Measurements from ENCODE around the gene AMOTL2. TPM values are rescaled to one million over a fixed set of nuclear protein-coding genes. Genes with fewer than 3 reads are reported as not detected.

Gene AMOTL2
- total RNA-seq, 1 donor from 2014 or later, result 129 TPM

DNA sequence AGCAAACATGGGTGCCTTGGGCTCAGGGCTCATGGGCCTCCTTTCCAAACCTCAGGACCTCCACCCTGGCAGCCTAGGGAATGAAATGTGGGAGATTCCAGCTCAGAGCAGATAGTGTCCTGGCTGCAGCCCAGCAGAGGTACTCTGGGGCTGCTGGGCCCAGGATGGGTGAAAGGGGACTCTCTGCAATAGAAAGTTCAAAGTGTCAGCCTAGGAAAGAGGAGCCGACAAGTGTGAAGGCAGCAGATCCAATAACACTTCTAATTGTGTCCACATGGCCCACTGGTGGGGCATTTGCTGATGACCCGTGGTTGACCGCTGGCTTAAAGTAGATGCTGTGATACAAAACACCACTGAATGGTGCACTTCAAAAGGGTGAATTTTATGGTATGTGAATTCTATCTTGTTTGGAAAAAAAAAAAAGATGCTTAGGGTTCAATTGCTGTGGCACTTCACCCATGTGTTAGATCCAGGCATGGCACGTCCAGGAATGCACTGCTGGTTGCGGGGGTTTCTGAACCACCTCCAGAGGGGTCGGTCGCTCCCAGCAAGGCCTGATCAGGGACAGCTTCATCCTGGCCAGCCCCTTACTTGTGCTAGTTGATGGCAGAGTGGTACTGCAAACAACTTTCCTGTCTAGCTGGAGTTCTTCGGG, 20.9 kb downstream of the AMOTL2 start:
- no peak for DNase-seq (ENCODE audit: low spot score)

DNA sequence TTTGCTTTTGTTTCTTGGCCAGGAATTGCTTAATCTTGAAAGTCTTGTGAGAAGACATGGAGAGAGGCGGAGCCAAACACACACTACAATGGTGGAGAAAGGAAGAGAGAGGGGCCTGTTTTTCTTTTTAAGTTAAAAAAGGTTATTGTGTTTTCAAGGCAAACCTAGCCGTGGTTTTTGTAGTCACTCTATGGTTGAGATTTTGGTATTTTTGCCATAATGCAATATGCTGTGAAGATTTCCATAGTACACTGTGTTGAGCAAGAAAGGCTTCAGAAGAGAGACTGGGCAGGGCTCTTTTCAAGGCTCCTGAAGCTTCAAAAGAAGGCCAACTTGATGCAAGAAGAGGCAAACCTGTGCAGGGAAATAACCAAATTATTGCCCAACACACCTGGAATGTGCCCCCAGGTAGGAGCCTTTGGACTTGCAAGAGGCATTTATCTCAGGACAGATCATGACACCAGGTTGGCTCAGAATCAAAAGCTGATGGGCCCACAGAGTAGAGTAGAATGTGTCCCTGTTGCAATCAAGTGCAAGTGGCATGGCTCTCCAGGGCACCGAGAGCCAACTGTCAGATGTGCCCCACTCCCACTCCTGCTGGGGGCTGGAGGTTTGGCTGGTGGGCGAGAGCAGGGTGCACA, 22.1 kb downstream of the AMOTL2 start:
- no peak for DNase-seq (ENCODE audit: low spot score)

DNA sequence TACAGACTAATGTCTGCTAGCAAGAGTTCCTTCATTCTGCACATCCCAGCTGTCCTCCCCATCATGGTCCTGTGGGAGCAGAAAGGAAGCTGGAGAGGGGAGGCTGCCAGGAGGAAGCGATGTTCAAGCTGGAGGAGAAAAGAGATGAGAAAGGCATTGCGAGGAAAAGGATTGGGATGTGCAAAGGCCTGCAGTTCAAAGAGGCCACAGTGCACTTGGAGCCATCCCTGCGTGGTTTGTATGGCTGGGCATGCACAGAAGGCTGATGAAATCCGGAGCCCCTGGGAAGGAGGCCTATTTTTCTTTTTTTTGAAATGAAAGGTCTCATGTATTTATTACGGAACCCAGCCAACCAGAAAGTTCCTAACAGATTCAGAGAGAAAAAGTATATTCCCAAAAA, 22.8 kb downstream of the AMOTL2 start:
- no peak for DNase-seq (ENCODE audit: low spot score)

DNA sequence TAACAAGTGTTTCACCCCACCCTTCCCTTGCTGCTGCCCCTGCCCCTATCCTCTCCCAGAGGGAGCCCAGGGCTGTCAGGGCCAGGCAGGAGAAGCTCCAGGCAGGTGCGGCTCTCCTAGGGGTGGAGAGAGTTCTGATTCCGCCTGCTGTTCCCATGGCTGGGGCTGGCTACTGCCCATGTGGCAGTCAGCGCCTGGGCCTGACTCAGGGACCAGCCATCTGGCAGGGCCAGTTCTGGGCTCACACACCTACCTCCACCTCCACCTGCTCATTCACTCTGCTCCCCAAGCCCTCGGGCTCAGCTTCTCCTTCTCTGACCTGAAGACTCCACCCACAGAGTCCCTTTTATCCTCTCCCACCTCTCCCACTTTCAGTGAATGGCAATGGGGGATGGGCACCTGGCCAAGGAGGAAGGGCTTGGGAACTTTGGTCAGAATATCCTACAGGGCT, 23.4 kb downstream of the AMOTL2 start:
- DNase-seq (ENCODE audit: low spot score), result peak; percentile 76

DNA sequence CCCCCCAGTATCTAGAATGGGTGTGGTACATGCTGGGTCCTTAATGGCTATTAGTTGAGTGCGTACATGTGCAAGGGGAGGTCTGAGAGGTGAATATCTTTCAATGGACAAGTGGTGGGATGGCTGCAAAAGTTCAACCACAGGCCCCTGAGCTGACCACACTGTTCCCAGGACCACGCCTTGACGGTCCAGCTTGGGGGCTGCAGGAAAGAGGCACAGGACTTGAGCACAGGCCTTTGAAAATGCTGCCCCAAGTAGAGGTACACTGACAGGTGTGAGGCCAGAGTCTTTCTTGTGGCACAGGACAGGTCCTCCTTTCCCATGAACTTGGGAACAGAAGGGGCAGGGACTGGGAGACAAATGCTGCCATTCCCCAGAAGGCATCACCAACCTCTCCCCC, 24.0 kb downstream of the AMOTL2 start:
- no peak for DNase-seq (ENCODE audit: low spot score)

DNA sequence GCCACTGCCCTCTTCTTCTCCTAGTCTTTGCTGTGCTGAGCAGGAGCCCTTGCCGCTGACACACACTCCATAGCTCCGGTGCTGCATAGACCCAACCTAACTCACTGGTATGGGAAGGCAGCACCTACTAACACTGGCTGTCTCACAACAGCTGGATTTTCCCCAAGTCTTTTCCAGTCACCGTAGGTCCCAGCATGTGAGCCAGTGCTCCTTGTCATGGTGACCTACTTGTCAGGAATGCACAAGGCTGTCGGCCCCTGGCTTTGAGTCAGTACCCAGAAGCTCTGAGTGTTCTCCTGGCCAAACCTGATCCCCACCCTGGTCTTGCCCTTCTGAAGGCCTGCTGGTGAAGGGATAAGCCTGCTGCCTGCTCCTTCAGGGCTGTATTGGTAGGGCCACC, 25.7 kb downstream of the AMOTL2 start:
- no peak for DNase-seq (ENCODE audit: low spot score)

DNA sequence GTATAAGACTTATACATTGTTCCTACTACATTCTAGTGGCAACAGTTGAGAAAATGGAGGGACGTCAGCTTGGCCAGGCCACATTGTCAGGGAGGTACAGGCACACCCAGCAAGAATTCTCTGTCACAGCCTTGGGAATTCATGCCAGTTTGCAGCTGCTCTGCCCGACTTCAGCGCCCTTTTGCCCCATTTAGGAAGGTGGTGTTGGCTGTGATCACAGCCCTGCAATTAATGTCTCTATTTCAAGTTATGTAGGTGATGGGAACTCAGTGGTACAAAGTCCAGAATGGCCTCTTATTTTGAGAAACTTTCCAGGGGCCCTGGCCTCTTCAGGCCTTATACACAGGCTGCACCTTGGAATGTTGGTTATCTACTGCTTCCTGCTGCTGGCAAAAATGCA, 26.7 kb downstream of the AMOTL2 start:
- DNase-seq (ENCODE audit: low spot score), result peak; percentile 54

DNA sequence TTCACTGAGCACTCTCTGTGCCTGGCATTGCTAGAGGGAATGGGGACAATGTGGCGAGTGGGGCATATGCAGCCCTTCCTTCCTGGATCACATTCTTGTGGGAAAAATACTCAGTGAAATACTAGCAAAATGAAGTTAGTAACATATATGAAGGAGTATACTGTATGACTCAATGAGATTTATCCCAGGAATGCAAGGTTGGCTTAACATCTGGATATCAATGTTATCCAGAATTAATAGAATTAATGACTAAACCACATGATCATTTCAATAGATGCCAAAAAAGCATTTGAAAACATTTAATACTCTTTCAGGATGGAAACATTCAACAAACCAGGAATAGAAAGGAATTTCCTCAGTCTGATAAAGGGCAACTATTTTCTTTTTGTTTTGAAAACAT, 27.5 kb downstream of the AMOTL2 start:
- no peak for DNase-seq (ENCODE audit: low spot score)

DNA sequence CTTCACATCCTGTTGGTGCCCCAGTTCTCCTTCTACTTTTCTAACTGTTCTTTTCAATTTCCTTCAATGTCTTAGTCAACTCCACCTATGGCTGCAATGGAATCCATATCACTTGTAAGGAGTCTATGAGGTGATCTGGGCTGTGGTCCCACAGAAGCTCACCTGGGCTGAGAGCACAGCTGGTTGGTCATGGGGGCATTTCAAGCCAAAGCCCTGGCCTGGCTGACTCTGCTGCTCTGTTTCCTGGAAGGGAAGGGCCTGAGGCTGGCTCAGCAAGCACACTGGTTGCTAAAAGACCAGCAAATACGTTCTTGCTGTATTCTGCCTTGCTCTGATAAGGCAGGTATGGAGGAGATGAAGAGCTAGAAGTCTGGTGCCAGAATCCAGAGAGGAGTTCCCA, 29.0 kb downstream of the AMOTL2 start:
- no peak for DNase-seq (ENCODE audit: low spot score)

DNA sequence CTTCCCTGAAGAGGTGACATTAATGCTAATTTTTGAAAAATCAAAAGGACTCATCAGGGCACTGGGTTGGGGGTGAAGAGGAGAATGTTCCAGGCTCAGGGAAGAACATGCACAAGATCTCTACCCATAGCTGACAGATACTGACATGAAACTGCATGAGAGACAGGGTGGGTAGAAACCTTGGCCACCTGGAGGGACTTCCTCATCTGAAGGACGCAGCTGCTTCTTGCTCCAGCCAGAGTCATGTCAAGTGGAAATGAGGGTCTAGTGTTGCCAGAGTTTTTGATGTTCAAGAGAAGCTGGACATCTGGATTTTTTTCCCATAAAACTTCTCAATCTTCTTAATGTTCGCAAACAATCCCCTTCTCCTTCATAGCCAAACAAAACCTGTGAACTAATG, 29.7 kb downstream of the AMOTL2 start:
- DNase-seq (ENCODE audit: low spot score), result no peak

DNA sequence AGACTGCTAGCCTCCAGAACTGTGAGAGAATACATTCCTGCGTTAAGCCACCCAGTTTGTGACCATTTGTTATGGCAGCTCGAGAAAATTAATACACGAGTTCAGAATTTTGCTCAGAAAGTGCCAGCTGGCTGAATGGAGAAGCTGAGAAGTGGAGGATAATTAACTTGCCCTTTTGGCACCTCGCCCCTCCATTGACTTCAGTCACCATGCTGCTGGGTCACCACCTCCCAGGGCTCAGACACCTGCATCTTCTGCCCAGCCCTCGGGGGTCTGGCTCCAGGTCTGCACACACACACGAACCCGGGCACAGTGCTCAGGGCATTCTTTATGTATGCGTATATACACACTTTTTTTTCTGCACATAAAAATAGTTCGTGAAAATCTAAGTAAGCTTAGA, 32.0 kb downstream of the AMOTL2 start:
- DNase-seq (ENCODE audit: low spot score), result no peak

DNA sequence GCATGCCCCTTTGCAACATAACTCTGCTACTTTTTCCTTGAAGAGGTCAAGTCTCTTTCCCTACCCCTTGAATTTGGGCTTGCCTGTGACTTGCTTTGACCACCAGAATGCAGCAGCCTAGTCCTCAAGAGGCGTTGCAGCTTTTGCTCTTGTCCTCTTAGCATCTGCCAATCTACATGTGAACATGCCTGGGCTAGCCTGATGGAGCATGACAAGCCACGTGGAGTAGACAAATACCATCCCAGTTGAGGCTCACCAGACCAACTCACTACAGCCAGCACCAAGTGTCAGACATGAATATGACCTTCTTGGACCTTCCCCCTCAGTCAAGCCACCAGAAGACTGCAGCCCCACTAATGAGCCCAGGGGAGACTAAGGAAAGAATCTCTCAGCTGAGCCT, 32.9 kb downstream of the AMOTL2 start:
- no peak for DNase-seq (ENCODE audit: low spot score)

DNA sequence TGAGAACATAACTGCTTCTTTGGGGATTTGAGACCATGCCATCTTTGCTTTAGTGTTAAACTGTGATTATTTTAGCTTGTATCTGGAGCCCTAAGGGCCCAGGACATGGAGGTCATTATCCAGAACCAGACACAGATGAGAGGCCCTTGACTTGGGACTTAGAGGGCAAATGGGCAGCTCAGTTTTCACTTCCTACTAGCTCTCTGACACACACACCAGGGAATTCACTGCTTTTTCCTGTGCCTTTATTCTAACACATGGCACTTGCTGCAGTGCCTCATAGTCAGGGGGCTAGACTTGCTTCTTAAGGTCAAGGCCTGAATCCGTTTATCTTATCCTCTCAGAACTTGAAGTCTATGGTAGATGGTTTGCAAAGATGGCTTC, 33.3 kb downstream of the AMOTL2 start:
- DNase-seq (ENCODE audit: low spot score), result no peak

DNA sequence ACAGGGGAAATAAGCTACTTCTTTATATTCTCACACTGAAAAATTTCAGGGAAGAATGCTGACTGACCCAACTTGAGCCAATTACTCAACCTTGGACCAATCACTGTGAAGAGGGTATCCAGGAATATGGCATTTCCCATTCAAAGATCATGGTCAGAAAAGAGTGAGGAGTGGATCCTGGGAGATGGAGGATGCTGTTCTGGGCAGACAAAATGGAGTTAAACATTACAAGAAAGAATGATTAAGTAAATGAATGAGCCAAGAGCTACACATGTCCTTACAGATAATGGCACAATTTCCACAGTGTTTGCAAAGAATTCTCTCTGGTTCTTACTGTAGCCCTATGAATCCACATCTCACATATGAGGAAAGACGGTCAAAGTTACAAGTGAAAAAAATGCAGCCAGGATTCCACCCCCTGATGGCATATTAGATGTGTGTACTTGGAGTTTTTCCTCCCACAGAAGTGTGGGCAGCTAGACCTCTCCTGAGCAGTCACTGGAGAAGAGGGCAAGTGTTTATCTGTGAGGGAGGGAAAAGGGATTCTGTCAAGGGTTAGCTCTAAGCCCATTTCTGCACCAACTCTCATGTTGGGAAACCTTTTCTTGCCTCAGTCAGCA, 33.8 kb downstream of the AMOTL2 start:
- DNase-seq (ENCODE audit: low spot score), result no peak

DNA sequence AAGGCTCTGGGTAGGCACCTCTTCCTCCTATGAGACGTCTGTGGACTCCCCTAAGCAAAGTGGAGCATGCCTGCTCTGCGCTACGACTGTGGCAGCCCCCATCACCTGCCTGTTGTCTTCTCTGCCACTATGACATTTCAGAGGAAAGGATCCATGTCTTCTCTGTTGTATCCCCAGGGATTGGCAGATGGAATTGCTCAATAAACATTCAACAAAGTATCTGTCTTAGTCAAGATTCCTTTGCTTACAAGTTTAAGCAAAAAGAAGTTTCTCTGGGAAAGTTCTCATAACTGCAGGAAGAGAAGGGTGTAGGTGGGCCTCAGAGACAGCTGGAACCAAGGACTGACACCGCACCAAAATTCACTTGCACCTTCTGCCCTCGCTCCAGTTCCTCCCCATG, 34.3 kb downstream of the AMOTL2 start:
- no peak for DNase-seq (ENCODE audit: low spot score)

DNA sequence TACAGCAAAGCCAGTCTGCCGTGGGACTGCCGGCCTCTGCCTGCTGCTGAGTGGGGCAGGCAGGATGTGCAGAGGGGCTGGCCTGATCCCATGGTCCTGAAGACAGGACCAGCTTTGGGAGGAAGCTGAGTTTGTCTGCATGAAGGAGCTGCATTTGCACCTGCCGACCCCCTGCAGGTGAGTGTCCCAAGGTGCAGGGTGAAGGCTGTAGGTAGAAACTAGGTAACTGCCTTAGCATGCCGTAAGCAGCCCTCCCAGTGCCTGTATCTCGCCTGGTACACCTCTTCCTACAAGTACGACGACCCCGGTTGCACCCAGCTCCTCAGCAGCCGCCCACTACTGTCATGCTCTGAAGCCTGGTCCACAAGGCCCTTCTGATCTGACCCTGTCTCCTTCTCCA, 34.9 kb downstream of the AMOTL2 start:
- no peak for DNase-seq (ENCODE audit: low spot score)

DNA sequence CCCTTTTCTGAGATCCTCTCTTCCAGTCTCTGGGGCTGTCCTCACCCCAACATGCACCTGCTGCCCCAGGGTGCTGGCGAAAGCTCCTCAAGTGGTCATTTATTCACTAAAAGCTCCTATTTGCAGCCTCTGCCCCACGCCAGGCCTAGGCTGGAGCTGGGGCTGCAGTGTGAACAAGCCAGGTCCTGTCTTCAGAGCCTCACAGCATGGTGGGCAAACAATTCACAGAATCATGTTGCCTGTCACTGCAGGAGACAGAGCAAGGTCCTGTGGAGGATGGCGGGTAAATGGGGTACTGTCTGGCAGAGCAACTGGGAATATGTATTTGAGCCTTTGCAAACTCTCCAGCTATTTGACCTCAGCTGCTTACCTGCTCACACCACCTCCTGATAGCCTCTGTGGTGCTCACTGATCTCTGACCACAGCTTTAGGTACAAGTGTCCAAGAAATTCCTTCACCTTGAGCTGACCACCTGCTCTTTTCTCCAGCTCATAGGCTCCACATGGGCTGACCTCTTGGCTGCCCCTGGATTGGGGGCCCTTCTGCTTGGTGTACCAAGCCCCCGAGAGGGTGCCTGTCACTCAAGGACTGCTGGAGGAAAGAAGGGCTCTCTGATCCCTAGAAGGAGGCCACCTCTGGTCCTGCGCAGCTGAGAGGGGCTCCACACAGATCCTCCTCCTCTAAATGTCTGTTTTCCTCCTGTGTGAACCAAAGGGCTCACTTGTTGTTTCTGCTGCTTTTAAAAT, 35.6 kb downstream of the AMOTL2 start:
- no peak for DNase-seq (ENCODE audit: low spot score)

DNA sequence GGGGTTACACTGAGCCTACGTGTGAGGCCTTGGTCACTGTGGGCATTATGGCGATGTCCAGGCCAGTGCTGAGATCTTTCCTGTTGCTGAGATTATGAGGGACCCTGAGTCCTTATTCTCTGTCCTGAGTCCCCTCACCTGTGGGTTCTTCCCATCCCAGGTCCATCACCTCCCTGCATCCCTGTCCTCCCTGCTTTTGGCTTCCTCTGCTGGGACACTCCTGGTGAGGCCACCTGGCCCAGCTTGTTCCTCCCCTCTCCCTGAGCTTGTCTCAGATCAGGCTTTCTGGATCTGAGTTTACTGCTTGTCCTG, 36.1 kb downstream of the AMOTL2 start:
- no peak for DNase-seq (ENCODE audit: low spot score)

DNA sequence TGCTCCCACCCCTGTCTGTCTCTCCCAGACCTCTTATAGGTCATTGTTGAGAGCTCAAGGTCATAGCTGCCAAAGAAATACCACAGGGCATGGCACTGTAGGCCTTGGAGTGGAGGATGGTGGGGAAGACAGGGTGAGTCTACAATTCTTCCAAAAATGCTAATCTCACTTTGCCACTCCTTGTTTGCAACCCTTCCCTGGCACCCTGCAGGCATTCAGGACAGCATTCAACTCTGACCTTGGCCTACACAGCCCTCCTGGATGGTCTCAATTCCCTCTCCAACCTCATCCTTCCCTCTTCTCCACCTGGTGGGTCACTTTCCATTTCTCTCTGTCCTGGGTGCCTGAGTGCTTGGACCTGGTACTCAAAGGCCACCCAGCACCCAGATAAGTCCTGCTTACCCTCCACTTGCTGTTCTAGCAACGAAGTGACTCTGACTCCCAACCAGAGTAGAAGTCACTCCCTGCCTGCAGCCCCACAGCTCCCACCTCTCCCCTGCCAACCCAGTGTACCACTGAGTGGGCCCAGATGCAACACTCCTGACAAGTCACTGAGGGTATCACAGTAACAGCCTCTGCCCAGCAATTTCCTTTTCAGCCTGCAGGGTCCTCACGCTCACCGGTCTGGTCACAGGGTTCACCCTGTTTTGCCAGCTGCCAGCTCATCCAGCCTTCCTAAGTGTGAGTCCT, 36.6 kb downstream of the AMOTL2 start:
- no peak for DNase-seq (ENCODE audit: low spot score)

DNA sequence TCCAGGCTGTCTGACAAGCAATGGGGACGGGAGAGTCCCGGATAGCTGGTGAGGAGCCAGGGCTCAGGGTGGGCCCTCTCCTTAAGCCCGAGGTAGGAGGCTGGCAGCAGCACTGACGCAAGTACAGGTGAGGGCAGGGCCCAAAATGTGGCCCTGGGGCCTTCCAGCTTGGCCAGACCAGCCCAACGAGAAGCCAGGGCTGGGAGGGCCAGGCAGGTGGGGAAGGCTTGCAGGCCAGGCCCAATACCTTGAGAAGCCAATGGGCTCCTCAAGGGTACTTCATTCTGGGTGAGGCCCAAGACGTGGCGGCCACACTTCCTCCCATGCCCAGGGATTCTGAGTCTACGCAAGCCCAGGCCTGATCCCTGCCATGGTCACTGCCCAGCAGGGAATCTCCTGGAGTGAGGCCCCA, 37.2 kb downstream of the AMOTL2 start:
- no peak for DNase-seq (ENCODE audit: low spot score)

DNA sequence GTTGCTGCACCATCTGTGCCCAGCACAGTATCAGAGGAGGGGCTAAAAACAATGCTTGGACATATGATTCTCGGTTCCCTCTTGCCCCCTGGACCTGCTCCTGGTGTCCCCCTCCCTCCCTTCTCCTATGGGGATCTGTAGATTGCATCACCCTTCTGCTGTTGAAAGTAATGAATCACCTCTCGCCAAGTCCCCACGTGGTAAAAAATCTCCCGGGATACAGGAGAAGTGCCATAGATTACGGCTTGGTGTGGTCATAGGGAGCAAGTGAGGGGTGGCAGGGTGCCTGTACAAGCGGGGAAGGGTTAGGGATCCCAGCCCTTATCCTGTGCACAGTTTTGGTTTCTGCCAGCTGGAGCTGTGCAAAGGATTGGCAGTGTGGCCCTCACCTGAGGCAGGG, 37.7 kb downstream of the AMOTL2 start:
- no peak for DNase-seq (ENCODE audit: low spot score)

DNA sequence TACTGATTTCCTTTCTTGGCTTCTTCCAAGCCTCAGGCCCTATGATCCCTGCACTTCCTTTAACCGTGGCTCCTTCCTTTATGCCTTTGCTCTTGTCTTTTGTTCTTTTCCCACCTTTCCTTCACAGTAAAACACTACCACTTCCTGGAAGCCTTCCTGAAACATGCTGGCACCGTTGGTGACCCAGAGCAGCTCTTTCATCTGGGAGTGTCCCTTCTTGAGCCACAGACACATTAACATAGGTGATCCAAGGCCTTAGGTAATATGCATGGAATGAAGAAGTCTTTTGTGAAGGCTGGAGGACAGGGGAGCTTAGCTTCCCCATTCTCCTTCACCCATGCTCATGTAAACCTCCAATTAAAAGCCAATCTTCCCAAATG, 39.4 kb downstream of the AMOTL2 start:
- peak; percentile 61 for DNase-seq (ENCODE audit: low spot score)
